Activated naive CD4-positive, alpha-beta T cell treated with anti-CD3 and anti-CD28 coated beads, Interleukin-2, amount 50 U/mL, for 16 hours (primary cell): ENCODE measurements around the gene NOS1AP.
A peak's percentile ranks its signal among the peaks of the same experiment; 100 is the strongest.
"Not testable (repeated sequence)": the region's sequence is repeated elsewhere in the genome, so short reads cannot be mapped to it uniquely, and the experiment has no call there.

Experiments
- DNase-seq: peaks from one replicate; pipeline ENCODE4 v3.0.0-alpha.2; 2020

The NOS1AP gene

DNA sequence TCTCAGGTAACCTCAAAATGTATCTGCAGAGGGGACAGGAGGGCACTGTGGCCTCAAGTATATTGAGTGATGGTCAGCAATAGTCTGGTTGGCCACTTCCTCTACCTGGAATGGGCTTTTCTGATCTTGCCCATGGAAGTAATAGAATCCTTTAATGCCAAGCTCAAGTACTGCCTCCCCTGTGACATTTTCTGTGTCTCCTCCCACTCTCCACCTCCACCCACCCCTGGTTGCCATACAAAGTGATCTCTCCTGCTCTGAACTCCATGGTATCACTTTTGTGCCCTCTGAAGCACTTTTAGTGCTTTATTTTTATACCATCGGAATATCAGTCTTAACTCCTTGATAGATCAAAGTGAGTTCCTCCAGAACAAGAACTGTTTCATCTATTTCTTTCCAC, 9.2 kb upstream of the NOS1AP start:
- DNase-seq: no peak

DNA sequence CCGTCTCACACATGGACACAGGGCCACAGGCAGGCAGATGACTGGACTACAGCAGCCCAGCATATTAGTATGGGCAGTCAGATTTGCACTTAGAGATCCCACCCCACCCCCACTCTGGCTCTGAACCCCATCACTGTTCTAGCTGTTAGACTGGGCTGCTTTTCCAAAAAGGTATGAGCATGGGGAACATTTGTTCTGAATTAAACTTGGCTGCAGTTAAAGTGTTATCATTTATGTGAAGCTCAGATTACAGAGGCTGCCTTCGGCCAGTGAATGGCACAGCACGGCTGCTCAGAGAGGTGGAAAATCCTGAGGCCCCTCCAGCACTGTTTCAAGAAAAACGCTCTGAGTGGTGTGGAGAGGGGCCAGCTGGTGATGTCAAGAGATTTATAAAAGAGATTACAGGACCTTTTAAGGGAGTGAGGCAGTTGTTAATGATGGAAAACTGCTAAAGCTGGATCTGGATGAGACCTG, 6.9 kb upstream of the NOS1AP start:
- no peak for DNase-seq

DNA sequence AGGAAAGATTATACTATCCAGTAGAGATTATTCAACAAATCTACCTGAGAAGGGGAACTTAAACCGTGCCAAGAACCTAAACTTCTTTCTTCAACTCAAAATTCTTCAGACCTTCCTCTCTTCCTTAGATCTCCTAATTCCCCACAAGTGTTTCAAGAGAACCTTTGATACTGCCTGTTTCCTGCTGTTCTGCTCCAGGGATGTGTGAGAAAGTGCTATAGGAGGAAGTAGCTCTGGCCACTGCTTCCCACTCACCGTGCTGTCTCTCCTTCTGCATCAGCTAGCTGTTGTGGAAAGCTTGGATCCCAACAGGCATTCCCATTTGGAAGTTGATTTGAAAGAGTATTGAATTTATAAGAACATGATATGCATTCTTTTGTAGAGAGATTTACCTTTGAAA, 4.5 kb upstream of the NOS1AP start:
- no peak for DNase-seq

DNA sequence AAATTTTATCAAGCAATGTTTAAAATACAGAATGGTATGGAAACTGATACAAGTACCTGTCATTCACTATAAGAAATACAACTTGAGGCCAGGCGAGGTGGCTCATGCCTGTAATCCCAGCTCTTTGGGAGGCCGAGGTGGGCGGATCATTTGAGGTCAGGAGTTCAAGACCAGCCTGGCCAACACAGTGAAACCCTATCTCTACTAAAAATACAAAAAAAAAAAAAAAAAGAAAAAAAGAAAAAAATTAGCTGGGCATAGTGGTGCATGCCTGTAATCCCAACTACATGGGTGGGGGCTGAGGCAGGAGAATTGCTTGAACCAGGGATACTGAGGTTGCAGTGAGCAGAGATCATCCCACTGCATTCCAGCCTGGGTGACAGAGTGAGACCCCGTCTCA, 2.7 kb upstream of the NOS1AP start:
- not testable (repeated sequence) for DNase-seq

DNA sequence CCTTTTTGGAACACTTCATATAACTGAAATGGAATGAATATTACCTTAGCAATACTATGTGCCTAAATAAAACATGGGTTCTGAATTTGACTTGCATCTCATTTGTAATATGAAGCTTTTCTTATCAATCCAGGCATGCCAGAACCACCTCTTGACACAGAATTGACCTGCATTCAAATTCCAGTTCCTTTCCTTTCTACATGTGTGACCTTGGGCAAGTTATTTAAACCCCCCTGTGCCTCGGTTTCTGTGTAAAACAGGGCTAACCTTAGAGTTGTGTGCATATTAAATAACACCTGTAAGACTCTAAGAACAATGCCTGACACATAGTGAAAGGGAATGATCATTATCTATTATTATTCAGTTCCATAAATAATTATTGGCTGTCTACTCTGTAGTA, 2.0 kb upstream of the NOS1AP start:
- no peak for DNase-seq

DNA sequence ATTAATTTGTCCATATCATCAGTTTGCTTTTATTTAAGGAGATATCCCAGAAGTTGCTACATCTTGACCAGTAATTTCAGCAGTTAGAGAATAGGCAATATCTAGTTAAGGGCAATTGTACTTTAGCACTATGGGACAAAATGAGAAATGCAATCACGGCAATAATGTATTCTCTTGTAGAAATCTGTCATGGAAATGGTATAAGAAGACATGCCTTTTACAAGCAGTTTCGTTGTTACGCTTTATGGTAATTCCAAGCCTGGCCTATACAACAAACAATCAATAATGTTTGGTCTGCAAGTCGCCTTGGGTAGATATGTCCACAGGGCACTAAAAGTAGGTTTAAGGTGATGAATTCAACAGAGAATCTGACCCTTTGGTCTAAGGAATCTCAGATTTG, 1.2 kb upstream of the NOS1AP start:
- no peak for DNase-seq

DNA sequence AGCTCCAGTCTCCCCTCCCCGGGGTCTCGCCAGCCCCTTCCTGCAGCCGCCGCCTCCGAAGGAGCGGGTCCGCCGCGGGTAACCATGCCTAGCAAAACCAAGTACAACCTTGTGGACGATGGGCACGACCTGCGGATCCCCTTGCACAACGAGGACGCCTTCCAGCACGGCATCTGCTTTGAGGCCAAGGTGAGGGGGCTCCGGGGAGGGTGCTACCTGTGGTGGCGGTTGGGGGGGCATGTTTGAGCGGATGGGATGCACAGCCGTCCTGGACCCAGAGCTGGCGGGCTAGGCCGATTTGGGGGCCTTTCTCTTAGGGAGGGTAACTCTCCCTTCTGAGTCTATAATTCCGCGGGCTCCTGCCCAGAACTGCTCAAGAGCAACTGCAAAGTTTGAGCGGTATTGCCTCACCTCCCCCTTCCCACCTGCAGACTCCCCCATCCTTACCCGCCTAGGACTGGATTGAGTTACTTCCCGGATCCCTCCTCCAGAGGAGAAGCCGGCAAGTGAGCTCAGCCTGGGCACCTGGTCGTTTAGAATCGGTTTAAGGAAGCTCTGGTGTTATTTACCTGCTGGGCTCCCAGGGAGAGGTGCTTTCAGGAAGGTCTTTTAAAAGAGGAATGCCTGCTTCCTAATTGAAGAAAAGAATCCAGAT, 730 bp downstream of the NOS1AP start:
- DNase-seq: peak; percentile 24

DNA sequence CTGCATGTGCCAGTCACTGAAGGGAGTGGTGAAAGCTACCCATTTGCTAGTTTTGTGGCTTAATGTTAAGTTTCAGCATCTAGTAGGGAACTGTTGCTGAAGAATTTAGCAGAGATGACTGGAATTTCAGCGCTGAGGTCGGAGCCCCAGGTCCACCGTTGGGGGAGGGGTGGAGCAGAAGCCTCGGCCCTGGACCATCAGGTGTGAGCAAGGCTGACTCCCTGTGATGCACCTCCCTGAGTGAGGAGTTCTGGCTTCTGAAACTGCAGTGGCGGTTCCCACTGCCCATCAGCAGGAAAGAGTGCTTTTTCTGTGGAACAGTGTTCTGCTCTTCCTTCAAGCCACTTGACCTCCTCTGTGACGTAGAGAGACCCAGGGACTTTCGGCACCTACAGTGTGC, 1.3 kb downstream of the NOS1AP start:
- DNase-seq: no peak

DNA sequence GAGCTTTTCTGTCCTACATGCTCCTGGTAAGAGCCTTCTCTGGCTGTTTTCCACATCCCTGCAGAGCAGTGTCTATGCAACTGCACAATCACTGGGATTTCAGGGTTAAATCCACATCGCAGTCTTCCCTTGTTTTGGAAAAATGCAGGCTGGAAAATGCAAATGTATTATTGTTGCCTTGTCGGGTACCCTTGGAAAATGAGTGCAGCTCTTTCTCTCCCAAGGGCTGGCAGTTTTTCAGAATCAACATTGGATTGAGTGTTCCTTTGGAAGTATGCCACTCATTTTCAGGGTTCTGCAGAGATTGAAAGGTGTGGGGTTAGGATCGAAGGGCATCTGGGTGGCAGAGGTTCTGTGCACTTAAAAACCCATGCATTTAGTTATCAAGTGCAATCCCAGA, 3.2 kb downstream of the NOS1AP start:
- no peak for DNase-seq

DNA sequence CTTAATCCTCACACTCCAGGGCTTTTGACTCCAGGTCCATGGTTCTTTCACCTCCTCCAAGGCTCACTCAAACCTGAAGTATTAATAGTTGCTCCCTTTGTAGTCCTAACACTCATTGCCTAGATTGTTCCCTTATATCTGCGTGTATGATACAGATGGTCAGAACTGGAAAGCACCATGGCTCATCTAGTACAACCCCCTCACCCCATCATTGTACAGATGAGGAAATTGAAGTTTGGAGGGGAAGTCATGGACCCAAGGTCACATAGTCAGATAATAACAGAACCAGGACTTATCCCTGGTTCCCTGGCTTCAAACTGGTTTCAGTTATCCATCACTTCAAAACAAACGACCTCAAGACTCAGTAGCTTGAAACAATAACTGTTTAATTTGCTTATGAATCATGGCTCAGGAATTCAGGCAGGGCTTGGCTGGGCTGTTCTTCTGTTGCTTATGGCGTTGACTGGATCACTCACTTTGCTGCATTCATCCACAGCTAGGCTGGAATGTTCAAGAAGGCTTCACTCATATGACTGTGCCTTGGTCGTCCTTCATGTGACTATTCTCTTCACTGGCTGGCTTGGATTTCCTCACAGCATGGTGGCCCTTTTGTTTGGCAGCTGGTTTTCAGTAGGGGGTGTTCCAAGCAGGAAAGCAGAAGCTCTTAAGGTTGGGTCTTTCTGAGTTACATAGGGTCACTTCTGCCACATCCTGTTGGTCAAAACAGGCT, 5.0 kb downstream of the NOS1AP start:
- DNase-seq: no peak

DNA sequence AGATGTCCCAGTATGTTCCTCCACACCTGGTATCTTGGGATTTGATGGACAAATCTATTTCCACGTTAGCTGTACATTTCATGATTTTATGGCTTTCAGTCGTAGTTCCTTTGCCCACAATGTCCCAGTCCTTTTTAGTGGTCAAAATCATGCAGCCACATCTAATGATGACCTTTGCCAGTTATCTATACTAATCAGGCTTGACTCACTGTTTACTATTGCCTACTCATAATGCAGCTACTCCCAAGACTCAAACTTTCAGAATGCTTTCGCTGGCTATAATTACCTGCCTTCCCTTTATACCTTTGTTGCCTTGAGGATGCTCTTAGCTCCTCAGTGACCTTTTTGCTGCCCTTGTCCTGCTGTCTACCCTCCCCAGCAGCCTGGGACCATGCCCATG, 6.4 kb downstream of the NOS1AP start:
- no peak for DNase-seq

DNA sequence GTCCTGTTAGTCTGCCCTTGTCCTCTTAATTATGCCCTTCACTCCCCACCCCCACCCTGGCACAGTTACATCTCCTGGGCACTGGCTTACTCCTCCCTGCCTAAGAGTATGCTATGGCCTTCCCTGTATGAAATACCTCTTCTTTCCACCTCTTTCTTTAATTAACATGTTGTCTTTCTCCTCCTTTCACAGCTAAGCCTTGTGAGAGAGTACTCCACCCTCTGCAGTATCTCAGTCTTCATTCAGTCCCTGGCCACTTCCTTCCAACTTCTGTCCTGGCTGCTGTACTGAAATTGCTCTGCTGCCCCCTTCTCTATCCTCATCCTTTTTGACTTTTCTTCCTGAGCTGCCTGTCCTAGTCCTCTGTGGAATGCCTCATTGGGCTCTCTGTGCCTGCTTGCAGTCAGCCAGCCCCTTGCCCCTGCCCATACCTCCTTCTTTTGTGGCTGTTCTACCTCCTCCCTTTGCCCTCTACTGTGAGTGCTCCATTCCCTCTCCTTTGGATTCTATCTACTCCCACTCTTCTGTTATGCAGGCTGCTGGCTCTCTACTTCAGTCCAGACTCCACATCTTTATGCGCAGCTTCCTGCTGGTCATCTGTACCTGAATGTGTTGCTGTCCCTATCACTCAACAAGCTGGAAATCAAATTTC, 8.3 kb downstream of the NOS1AP start:
- no peak for DNase-seq

DNA sequence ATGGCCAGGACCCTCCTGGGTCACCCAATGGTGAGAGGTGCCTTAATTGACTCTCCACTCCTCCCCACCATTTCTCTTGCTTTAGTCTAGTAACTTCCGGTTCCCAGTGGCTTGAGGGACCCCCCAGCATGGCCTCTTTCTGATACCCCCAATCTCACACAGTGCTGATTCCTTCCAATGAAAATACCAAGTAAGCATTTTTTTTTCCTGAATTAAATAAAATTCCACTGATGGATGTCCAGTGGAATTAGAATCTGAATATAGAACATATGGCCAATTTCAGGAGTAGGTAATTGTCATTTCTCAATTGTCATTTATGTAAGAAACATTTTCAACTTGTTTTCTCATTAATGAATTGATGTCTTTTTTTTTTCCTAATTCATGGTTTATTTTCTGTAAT, 9.5 kb downstream of the NOS1AP start:
- no peak for DNase-seq

DNA sequence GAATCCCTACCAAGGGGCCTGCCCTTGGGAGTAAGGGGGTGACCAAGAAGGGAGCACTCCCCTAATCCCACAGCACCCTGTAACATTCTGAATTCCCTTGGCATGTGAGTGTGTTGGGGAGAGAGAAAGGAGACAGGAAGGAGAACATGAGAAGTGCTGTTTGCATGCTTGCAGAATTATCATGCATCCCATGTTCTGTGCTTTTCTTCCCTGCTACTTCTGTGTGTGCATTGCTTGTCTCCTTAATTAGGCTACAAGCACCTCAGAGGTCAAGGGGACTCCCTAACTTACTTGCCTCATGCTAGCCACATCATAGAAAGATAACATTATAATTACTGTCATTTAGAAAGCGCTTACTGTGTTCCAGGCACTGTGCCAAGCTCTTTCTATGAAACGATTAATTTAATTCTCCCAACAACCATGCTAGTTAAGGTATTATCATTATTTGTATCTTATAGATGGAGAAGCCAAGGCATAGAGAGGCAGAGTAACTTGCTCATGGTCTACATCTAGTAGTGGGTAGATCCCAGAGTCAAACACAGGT, 11.1 kb downstream of the NOS1AP start:
- no peak for DNase-seq

DNA sequence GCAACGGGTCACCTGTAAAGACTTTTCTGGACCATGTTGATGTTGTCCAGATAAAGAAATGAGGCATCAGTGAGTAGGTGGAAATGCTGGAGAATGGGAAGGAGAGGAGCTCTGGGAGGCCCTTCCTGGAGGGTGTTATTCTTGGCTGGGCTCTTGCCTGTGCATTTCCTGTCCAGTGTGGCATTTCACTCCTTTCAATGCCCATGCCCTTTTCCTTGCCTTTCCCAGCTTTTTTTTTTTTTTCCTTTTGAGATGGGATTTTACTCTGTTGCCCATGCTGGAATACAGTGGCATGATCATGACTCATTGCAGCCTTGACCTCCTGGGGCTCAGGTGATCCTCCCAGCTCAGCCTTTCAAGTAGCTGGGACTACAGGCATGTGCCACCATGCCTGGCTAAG, 11.8 kb downstream of the NOS1AP start:
- no peak for DNase-seq

DNA sequence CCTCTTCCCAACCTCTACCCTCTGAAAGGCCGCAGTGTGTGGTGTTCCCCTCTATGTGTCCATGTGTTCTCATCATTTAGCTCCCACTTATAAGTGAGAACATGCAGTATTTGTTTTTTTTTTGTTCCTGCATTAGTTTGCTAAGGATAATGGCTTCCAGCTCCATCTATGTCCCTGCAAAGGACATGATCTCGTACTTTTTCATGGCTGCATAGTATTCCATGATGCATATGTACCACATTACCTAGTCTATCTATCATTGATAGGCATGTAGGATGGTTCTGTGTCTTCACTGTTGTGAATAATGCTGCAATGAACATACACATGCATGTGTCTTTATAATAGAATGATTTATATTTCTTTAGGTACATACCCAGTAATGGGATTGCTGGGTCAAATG, 12.6 kb downstream of the NOS1AP start:
- not testable (repeated sequence) for DNase-seq

DNA sequence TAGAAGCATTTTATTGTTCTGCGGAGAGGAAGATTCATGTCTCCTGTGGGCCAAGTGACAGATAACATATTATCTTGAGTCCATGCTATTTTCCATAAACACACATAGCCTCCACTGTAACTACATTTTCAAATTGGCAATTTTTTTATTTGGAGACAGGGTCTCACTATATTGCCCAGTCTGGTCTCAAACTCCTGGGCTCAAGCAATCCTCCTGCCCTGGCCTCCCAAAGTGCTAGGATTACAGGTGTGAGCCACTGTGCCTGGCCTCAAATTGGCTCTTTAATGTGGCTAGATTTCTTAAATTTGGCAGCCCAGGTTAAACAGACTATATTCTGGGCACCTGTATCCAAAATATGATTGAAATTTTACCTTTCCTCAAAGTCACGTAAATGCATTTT, 13.8 kb downstream of the NOS1AP start:
- DNase-seq: no peak

DNA sequence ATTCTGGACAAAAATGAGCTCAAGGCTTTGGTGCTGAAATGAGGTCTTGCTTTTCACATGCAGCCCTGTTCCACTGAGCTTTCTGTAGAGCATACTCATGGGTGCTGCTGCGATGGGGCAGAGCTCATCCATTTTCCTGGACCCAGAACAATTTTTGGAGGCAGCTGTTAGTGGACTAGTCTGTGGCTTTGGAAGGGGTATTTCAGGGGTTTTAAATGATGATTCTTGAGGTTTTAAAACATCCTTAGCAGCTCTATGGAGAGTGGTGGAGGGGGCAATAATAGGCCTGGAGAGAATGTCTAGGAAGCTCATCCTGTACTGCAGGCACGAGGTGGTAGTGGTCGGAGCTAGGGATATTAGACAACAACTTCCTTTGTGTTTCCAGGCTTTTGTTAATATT, 16.5 kb downstream of the NOS1AP start:
- no peak for DNase-seq

DNA sequence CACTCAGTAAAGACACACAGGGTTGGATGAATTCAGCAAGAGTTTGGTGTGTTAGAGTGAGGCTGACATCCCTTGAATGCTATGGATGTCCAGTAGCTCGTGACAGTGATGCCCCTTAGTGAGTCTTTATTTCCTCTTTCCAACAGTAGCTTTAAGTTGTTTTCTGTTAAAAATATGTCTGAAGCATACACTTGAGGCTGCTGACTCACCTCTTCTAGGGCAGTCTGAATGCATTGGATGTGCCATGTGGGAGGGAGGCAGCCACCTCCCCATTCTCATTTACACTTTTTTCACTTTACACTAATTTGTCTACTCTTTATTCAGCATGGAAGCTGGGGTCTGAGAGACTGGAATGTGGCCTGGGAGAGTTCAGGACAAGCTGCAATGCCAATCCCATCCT, 17.6 kb downstream of the NOS1AP start:
- DNase-seq: no peak

DNA sequence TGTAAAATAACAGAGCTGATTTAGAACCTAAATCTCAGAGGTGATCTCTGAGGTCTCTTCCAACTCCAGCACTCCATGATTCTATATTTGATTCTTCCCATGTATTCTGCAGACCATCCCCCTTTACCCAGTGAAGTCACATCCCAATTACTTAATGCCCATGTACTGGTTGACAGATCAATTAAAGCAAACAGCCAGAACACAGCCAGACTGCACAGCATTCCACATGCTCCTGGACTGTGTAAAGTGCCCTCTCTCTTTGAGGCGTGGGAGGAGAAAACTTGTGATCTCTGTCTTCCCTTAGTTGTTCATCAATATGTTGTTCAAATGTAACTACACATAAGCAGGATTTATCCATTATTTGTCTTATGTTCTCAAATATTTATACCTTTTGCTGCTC, 18.1 kb downstream of the NOS1AP start:
- DNase-seq: no peak

DNA sequence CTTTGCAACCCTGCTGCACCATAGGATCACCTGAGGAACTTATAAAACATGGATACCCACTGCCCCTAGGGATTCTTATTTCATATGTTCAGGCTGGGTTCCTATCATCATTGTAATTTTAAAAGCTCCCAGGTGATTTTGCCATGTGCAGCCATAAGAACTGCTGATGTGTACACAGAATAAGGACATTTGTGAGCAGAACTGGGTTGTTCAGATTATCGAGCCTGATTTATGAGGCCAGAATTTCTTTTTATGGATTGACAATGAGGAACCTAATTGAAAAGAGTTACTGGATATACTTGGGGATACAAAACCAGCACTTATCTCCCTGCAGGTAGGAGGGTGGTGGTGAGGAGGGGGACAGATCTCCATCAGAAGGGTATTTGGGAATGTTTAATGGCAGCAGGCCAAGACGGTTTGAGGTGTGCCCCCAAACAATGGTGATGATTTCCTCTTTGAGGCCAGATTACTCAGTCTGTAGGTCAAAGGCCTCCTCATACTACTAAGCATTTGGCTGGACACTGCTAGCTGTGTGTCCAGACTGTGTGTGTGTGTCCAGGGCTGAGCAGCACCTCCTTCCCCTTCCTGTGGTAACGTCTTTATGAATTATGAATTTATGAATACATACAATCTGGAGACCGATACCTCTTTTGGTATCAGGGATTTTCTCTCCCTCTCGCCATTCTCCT, 18.9 kb downstream of the NOS1AP start:
- DNase-seq: no peak

DNA sequence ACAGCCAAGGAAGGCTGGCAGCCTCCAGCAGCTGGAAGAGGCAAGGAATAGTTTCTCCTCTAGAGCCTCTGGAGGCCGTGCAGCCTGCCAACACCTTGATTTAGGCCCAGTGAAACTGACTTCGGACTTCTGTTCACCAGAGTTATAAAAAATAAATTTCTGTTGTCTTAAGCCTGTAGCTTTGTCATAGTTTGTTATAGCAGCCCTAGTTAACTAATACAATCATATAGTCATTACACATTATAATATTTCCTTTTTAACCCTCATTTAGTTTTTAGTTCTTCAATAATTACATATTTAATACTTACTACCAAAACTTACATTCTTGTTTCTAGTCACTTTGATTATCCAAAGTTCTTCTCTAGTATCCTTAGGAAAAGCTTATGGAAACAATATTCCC, 20.3 kb downstream of the NOS1AP start:
- DNase-seq: no peak

DNA sequence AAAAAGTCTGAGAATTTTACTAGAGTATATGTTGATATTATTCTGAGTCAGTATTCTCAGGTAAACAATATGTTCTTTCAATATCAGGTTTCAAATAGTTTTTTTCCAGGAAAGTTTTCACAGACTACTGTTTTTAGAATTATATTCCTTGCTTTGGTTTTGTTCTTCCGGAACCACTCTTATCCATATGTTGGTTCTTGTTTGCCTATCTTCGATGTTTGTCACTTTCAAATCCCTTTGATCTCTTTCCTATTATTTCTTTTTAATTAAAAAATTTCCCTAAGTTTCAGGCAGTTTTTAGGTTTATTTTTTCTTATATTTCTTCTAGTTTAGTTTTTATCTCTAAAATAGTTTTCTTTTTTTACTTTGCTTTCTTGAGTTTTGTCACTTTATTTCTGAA, 20.9 kb downstream of the NOS1AP start:
- no peak for DNase-seq
